HG02885 (cell line): ENCODE data around the gene CRABP2.

Experiments used
- ATAC-seq: cut with Tn5 transposase; IDR thresholded peaks from one replicate; pipeline ENCODE4 v1.9.1; 2021; ENCODE audit warnings: mild to moderate bottlenecking; ENCODE audit not compliant: unreplicated experiment, poor library complexity

CRABP2 gene

GRCh38 chr1:156692925-156693847, 12.2 kb downstream of the CRABP2 start:
- no peak for ATAC-seq

- ATAC-seq = no peak
Observed at GRCh38 chr1:156692441-156692924, 12.9 kb downstream of the CRABP2 start.

- ATAC-seq = no peak
Observed at GRCh38 chr1:156691665-156692440, 13.5 kb downstream of the CRABP2 start.

- ATAC-seq = no peak
Observed at GRCh38 chr1:156691191-156691590, 14.2 kb downstream of the CRABP2 start.

GRCh38 chr1:156690675-156691036, 14.7 kb downstream of the CRABP2 start:
- ATAC-seq = no peak

GRCh38 chr1:156689953-156690674, 15.3 kb downstream of the CRABP2 start:
- no peak for ATAC-seq

- ATAC-seq = no peak
Observed at GRCh38 chr1:156689035-156689952, 16.1 kb downstream of the CRABP2 start.

- ATAC-seq = no peak
Observed at GRCh38 chr1:156684227-156684782, 21.1 kb downstream of the CRABP2 start.

GRCh38 chr1:156682166-156682890, 23.1 kb downstream of the CRABP2 start:
- ATAC-seq = no peak

GRCh38 chr1:156681196-156681960, 24.0 kb downstream of the CRABP2 start:
- no peak for ATAC-seq

- ATAC-seq = no peak
Observed at GRCh38 chr1:156680056-156680455, 25.3 kb downstream of the CRABP2 start.

- ATAC-seq = no peak
Observed at GRCh38 chr1:156677616-156678596, 27.5 kb downstream of the CRABP2 start.

GRCh38 chr1:156676820-156677615, 28.4 kb downstream of the CRABP2 start, which contains the start of gene NES:
Gene NES (minus strand): TSS chr1:156677407. CDS start chr1:156677264, 143 bp downstream.
- ATAC-seq = no peak

- ATAC-seq = no peak
Observed at GRCh38 chr1:156676114-156676819, 29.1 kb downstream of the CRABP2 start.
